NCI-H1417 (cell line): ENCODE data around the gene TCAP.

Experiments used
- DNase-seq, 3 experiments: peaks; one replicate each; lab custom pipeline; 2025; lab: John Stamatoyannopoulos, UW

Gene TCAP

GRCh38 chr17:39628655-39629493 is 36.3 kb upstream of the TCAP start:
- DNase-seq: peak; percentile 45 to 78 (median 54)

DNA sequence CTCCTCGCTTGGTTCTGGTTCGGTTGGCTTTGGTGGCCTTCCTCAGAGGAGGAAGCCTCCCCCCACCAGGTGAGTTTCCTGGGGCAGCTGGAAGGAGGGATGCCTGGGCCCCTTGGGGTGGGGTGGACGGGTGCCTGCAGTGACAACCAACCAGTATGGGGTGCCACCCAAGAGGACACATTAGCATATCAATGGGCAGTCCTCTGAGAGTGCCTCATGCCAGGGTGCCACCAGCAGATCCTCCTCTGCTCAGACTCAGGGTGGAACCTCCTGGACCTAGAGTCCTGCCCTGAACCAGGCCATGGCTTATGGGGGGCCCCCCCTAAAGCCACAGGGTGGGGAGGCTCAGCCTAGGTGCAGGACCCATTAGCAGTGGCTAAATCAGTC is 35.7 kb upstream of the TCAP start:
- no peak for DNase-seq

DNA sequence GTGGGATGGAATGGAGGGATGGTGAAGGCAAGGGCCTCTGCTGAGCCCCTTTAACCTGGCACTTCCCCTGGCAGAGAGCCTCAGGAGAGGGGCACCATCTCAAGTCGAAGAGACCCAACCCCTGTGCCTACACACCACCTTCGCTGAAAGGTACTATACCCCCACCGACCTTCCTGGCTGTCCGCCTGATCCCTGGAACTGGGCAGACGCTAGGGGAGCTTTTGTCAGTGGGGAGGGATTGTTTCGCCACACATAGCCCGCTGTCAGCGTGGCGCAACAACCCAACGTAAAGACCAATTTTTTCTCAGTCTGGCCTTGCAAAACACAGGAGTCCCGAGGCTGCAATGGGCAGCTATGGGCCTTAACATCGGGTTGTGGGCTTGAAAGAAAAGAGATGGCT is 35.3 kb upstream of the TCAP start:
- no peak for DNase-seq

DNA sequence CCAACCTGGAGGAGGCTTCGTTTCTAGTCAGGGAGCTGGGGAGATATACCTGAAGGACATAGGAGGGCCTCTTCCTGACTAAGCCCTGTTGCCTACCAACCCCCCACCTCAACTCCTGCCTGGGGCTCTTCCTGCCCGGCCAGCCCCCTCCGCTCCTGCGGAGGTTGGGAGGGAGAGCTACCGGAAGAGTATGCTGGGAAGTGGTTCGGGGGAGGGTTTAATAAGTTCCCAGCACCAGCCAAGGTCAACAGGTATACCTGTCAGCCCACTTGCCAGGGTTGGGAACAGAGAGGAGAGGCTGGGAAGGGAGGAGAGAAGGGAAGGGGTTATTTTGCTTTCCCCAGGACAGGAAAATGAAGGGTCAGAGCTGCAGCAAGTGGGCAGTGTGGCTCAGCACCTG is 33.7 kb upstream of the TCAP start:
- DNase-seq: peak in 2 of 3 experiments; percentile 58 to 74

GRCh38 chr17:39632153-39632941 is 32.8 kb upstream of the TCAP start:
- peak; percentile 14 to 86 (median 74) for DNase-seq

DNA sequence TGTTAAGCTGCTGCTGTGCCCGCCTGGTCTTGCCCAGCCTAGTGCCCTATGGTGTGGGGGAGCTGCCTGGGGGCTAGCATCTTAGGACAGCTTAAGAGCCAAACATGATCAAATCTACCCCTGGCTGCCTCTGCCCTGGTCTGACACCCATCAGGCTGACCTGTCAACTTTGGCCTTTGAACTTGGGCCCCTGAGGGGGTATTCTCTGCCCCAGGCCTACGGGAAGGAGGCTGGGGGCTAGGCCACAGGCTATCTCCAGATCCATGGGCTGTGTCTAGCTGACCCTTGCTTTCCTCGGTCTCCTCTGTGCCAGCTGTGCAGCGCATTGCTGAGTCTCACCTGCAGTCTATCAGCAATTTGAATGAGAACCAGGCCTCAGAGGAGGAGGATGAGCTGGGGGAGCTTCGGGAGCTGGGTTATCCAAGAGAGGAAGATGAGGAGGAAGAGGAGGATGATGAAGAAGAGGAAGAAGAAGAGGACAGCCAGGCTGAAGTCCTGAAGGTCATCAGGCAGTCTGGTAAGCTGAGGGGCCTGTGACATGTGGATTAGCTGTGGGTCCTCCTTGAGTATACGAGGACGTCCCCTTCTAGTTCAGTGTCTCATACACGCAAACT is 31.5 kb upstream of the TCAP start:
- no peak for DNase-seq

GRCh38 chr17:39634384-39634871 is 30.7 kb upstream of the TCAP start:
- peak; percentile 28 to 71 (median 41) for DNase-seq

DNA sequence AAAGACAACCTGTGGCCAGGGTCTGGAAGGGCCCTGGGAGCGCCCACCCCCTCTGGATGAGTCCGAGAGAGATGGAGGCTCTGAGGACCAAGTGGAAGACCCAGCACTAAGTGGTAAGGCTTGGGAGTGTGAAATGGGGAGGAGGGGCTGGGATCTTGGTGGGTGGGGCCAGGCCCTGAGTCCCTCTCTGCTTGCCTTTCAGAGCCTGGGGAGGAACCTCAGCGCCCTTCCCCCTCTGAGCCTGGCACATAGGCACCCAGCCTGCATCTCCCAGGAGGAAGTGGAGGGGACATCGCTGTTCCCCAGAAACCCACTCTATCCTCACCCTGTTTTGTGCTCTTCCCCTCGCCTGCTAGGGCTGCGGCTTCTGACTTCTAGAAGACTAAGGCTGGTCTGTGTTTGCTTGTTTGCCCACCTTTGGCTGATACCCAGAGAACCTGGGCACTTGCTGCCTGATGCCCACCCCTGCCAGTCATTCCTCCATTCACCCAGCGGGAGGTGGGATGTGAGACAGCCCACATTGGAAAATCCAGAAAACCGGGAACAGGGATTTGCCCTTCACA is 29.5 kb upstream of the TCAP start:
- DNase-seq: no peak

GRCh38 chr17:39636587-39636926 is 28.6 kb upstream of the TCAP start:
- no peak for DNase-seq

DNA sequence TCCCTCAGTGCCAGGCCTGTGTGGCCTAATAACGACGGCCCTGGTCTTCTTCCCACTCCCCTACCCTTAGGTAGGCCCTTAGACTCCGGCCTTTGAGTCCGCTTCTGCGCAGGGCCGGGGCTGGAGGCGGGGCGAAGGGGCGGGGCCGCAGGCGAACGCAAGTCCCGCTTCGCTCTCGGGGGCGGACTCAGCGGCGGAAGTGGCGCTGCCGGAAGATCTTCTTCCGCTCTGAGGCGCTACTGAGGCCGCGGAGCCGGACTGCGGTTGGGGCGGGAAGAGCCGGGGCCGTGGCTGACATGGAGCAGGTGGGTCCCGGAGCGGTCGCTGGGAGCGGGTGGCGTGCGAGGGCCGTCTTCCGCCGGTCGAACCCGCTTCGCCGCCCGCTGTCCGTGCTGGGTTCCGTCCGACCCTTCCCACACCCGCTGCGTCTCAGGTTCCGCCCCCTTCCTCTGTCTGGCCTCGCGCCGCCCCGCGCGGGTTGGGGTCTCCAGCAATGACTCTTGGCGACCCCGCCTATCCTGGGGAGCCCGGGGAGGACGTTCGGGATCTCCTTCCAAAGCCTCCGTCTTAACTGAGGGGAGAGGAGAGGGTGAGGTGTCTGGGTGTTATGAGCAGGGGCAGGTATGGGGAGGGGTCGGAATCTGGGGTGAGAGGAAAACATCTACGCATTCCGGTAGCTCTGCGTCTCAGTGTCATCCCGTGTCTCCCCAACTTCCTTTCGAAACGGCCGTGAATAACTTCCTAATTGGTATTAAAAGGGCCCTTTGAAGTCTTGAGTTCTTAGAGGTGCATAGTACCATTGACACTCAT is 28.0 kb upstream of the TCAP start, which contains the start of gene STARD3:
STARD3 (plus strand) TSS at position 218 of the 810 bp plus-strand sequence. CDS start 16,388 bp downstream, outside the sequence.
- DNase-seq: peak; percentile 86 to 89 (median 87)

- no peak for DNase-seq
Measured at GRCh38 chr17:39638317-39638716, 26.8 kb upstream of the TCAP start.

DNA sequence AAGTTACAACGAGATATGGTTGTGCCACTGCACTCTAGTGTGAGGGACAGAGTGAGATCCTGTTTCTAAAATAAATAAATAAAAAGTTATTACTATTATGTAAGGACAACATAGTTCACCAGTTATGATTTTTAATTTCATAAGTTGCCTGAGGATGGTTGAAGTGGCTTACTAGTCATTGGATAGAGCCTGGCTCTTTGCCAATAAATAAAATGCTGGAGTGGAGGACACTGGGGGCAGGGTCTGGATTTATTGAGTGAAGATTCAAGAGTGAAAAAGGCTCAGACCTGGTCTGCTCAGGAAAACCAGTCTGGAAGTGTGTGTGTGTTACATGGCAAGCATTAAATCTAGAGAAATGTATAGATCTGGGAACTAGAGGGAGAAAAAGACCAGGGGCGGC is 26.1 kb upstream of the TCAP start:
- no peak for DNase-seq

DNA sequence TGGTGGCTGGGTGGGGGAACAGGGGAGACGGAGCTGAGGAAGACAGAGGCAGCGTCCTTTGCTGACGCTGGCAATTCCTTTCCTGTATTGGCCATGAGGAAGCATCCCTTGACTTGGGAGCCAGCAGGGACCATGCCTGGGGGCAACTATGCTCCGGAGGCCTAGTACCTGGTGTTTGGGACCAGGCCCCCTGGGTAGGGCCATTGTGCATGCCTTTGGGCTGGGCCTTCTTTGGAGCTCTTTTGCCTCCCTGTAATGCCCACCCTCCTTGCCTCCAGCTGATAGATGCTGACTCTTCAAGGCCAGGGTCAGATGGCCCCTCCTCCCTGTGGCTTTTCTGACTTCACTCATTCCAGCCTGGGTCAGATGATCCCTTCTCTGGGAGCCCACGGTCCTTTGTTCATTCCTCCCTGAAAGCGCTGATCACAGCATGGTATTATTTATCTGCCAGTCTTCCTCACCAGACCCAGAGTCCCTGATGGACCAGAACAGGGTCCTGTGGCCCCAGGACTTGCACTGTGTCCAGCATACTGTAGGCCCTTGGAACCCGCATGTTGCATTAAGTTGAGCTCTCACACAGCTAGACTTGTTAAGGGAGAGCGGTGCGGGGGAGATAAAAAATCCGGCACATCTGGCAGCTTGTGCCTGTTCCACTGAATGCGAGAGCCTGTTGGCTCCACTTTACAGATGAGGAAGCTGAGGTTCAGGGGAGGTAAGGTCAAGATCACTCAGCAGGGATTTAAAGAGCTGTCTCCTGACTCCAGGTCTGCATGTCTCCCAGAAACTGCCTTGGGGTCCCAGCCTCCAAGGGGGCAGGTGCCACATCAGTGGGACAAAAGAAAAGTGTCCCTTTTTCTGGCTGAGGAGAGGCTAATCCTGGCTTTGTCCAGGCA is 25.3 kb upstream of the TCAP start:
- DNase-seq: no peak

DNA sequence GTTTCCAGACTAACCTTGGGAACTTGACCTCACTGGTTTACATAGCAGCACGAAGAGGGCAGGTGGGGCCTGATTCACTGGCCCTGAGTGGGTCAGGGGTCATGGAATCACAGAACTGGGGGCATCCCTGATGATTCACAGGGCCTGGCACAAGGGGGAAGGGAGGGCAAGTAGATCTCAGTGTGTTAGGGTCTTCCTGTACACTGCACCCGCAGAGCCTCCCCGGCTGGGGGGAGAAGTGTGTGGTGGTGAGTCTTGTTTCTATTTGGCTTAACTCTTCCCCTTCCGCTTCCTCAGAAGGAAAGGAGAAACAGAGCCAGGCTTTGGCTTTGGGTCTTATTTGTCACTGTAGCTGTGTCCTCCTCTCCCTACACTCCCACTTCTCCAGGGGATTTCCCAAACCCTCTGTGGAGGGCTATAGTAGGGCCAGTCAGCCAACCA is 24.5 kb upstream of the TCAP start:
- DNase-seq: no peak

DNA sequence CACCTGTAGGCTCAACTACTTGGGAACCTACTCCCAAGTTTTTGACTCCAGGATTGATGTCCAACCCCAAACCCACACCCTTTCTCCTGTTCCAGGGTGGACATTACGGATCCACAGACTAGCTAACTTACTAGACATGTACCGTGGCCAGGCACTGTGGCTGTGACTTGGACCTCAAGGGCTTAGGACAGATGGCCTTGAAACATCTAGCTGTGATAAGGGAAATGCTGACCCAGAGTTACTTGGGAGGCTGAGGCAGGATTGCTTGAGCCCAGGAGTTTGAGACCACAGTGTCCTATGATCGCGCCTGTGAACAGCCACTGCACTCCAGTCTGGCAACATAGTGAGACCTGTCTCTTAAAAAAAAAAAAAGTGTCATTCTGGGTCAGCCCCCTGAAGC is 24.1 kb upstream of the TCAP start:
- no peak for DNase-seq

- no peak for DNase-seq
Measured at GRCh38 chr17:39641883-39642282, 23.3 kb upstream of the TCAP start.

- DNase-seq: no peak
Measured at GRCh38 chr17:39642291-39643074, 22.7 kb upstream of the TCAP start.

- no peak for DNase-seq
Measured at GRCh38 chr17:39643271-39643670, 21.9 kb upstream of the TCAP start.

DNA sequence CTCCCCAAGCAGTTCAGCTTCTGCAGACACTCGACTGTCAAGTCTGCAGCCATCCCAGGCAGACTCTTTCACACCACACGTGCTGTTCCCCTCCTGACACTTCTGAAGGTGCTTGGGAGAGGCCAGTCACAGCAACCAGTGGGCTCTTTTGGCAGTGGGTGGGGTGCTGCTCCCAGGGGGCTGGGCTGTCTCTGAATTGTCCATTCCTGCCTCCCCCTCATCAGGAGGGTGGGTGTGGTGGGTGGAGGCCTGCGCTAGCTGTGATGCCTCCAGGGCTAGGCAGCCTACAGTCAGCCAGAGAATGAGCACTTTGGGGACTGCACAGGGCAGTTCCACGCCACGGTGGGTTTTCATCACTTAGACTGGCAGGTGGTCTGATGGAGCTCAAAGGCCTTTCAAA is 17.9 kb upstream of the TCAP start:
- DNase-seq: no peak
